ENCODE measurements around the gene BORCS6. TPM values are rescaled to one million over a fixed set of nuclear protein-coding genes. Genes with fewer than 3 reads are reported as not detected.

BORCS6 gene
- total RNA-seq, 1 experiment from 2014 or later, result 6.4 TPM

DNA sequence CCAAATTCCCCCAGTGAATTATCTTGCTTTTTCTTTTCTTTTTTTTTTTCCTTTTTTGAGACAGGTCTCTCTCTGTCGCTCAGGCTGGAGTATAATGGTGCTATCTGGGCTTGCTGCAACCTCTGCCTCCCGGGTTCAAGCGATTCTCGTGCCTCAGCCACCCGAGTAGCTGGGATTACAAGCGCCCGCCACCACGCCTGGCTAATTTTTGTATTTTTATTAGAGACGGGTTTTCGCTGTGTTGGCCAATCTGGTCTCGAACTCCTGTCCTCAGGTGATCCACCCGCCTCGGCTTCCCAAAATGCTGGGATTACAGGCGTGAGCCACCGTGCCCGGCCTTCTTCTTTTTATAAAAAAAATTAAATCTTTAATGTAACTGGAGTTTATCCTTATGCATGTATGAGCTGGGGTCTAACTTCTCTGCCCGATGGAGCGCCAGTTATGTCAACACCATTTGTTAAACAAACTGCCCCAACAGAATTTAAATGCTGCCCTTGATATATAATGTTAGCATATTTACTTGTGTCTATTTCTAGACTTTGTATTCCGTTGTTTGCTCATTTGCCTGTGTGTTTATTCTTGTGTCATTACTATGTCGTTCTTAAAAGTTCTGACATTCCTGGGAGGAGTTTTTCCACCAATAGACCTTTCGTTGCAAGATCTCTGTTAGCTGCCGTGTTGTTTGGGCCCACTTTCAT lies 20.9 kb upstream of the BORCS6 start:
- DNase-seq (ENCODE audit: low read depth, low spot score), result no peak
- Histone ChIP-seq H3K36me3 (ENCODE audit: control insufficient read depth in 1 of 2, insufficient read depth in 2 of 2, low read length in 2 of 2) (peaks cover 11 to 22% of the 10 kb centered on the region in 2 experiments; a peak in 3 of 4 replicates), H3K9me3 (ENCODE audit: control insufficient read depth in 1 of 2, insufficient read depth in 1 of 2, low read depth in 1 of 2, low read length in 2 of 2) (no peaks in the 10 kb centered on the region), H3K4me2 (ENCODE audit: low read length) (peak overlapping the region; percentile 82), H3K9ac (ENCODE audit: low read length) (peak overlapping the region; percentile 96), H3K4me3 (replicated peaks in 1 of 2; ENCODE audit: low read depth in 1 of 2, low read length in 2 of 2) (peak overlapping the region; percentile 78 to 95), H3K9me2 (ENCODE audit: insufficient read depth) (no peaks in the 10 kb centered on the region), H2AFZ (ENCODE audit: low read depth, low read length, poor library complexity, severe bottlenecking) (peak overlapping the region; percentile 59), H3K79me2 (ENCODE audit: insufficient read depth, low read length) (peaks cover 43% of the 10 kb centered on the region), H3K4me1 (ENCODE audit: control insufficient read depth in 1 of 2, insufficient read depth in 2 of 2, low read length in 2 of 2) (peaks cover 25 to 58% of the 10 kb centered on the region in 2 experiments; a peak in 3 of 4 replicates), H3K27me3 (ENCODE audit: insufficient read depth, low read length) (no peaks in the 10 kb centered on the region), H4K20me1 (ENCODE audit: insufficient read depth) (peaks cover 3% of the 10 kb centered on the region; the same call in 1 of the 2 replicates), H3K27ac (ENCODE audit: low read depth, low read length) (peak overlapping the region; percentile 92)
- ChIA-PET RAD21 (ENCODE audit: low non-redundant PET in 1 of 2, low total read pairs in 2 of 2, uncharacterized antibody in 2 of 2, unreplicated experiment in 2 of 2) (no interaction called here), CTCF (interaction anchor here (1.2 to 1.6 kb wide), 2 partner anchors 91 to 131 kb away, joined by 3 to 5 read pairs; no protein-coding TSS in a partner anchor), POLR2A (interaction anchor here (0.7 to 5.2 kb wide), 14 partner anchors 8 to 225 kb away, joined by 4 to 57 read pairs (median 8); partner anchors contain the start of genes BORCS6, CTC1, NDEL1 and SLC25A35)
- no TSS peak for BruUV-seq (replicated peaks)
- TF ChIP-seq FOSL1 (IDR thresholded peaks at IDR 0.05; ENCODE audit: low read depth) (no peak), RAD21 (IDR thresholded peaks at IDR 0.05; ENCODE audit: low read depth) (no peak), SRF (IDR thresholded peaks at IDR 0.05; ENCODE audit: low read depth) (peak; percentile 67; the same call in 1 of the 2 replicates)
- ATAC-seq, result no peak
- intact Hi-C loops (cut with micrococcal nuclease), result no loop called here

DNA sequence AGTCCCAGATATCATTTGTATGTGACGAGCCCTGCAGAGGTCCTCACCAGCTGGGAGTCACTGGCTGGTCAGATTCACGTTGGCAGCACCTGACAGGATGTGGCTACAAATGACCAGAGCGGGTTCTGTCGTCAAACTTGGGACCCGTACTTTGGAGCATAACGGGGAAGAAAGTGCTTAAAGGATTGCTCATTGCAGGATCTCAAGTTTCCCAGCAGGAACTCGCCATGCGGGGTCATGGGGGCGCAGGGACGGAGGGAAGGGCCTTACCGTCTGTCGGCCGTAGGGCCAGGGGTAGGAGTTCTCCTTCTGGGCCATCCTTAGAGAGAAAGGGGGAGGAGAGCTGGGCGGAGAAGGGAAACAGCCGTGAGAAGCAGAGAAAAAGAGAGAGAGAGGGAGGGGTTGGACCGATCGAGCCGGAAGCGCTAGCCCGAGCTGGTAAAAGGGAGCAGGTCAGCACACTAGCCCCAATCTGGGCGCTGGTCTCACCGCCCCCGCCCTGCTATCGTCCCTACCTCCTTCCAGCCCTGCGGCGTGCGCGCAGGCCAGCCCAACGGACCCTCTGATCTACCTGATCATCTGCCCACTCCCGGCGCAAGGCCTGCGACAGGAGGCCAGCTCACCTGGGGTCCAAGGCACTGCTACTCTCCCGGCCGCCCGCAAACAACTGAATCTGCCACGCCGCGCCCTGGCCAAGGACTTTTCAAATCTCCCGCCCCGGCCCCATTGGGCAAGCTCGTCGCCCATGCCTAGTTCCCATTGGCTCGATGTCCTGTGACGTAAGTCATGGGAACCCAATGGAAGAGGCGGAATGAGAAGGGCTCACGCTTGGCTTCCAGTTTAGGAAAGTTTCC lies 20.2 kb upstream of the BORCS6 start, which contains the start of gene AURKB:
TSS of gene AURKB (minus strand) at position 669 of the 854 bp plus-strand sequence. CDS start at position 318, 351 bp downstream.
- Histone ChIP-seq H3K27me3 (ENCODE audit: insufficient read depth, low read length) (no peaks in the 10 kb centered on the region), H3K4me1 (ENCODE audit: control insufficient read depth in 1 of 2, insufficient read depth in 2 of 2, low read length in 2 of 2) (peaks cover 25 to 53% of the 10 kb centered on the region in 2 experiments; a peak in 3 of 4 replicates), H3K27ac (ENCODE audit: low read depth, low read length) (peak within 1 kb of the TSS; percentile 92), H3K36me3 (ENCODE audit: control insufficient read depth in 1 of 2, insufficient read depth in 2 of 2, low read length in 2 of 2) (peaks cover 14 to 27% of the 10 kb centered on the region in 2 experiments; a peak in 3 of 4 replicates), H3K4me3 (replicated peaks in 1 of 2; ENCODE audit: low read depth in 1 of 2, low read length in 2 of 2) (peak within 1 kb of the TSS; percentile 78 to 95), H3K9me3 (ENCODE audit: control insufficient read depth in 1 of 2, insufficient read depth in 1 of 2, low read depth in 1 of 2, low read length in 2 of 2) (no peaks in the 10 kb centered on the region), H3K9ac (ENCODE audit: low read length) (peak within 1 kb of the TSS; percentile 96), H3K9me2 (ENCODE audit: insufficient read depth) (no peaks in the 10 kb centered on the region), H4K20me1 (ENCODE audit: insufficient read depth) (peaks cover 3% of the 10 kb centered on the region; the same call in 1 of the 2 replicates), H3K79me2 (ENCODE audit: insufficient read depth, low read length) (peaks cover 46% of the 10 kb centered on the region), H3K4me2 (ENCODE audit: low read length) (peak within 1 kb of the TSS; percentile 82), H2AFZ (ENCODE audit: low read depth, low read length, poor library complexity, severe bottlenecking) (peak within 1 kb of the TSS; percentile 59)
- ChIA-PET CTCF (interaction anchor here (1.0 to 1.6 kb wide), 3 partner anchors 24 to 130 kb away, joined by 3 to 5 read pairs (median 3); no protein-coding TSS in a partner anchor), POLR2A (interaction anchor here (0.7 to 5.2 kb wide), 14 partner anchors 9 to 226 kb away, joined by 4 to 57 read pairs (median 8); partner anchors contain the start of genes BORCS6, CTC1, NDEL1 and SLC25A35), RAD21 (ENCODE audit: low non-redundant PET in 1 of 2, low total read pairs in 2 of 2, uncharacterized antibody in 2 of 2, unreplicated experiment in 2 of 2) (no interaction called here)
- BruUV-seq (replicated peaks), result TSS peak; percentile 90
- peak; percentile 77 for ATAC-seq
- intact Hi-C loops (cut with micrococcal nuclease), result no loop called here
- DNase-seq (ENCODE audit: low read depth, low spot score), result peak; percentile 92
- TF ChIP-seq EZH2phosphoT487 (IDR thresholded peaks at IDR 0.05; ENCODE audit: borderline replicate concordance) (no peak), ELF1 (IDR thresholded peaks at IDR 0.05; ENCODE audit: borderline replicate concordance, low read depth) (no peak), POLR2AphosphoS5 (IDR thresholded peaks at IDR 0.05; ENCODE audit: low read depth, low read length) (peak; percentile 92), YY1 (IDR thresholded peaks at IDR 0.05; ENCODE audit: extremely low read depth, insufficient replicate concordance, low read depth, low read length) (no peak), ZFX (IDR thresholded peaks at IDR 0.05) (peak; percentile 75; the same call in 1 of the 2 replicates), SP1 (IDR thresholded peaks at IDR 0.05; ENCODE audit: low read depth) (peak; percentile 70), CEBPB (IDR thresholded peaks at IDR 0.05; ENCODE audit: low read depth) (no peak), ZNF274 (IDR thresholded peaks at IDR 0.05; ENCODE audit: low read depth, low read length) (no peak), EZH2 (IDR thresholded peaks at IDR 0.05) (no peak), CBX3 (IDR thresholded peaks at IDR 0.05; ENCODE audit: low read depth) (no peak), POLR2A (IDR thresholded peaks at IDR 0.05; ENCODE audit: borderline replicate concordance, extremely low read depth, insufficient read depth, insufficient read length) (peak; percentile 92)
- TF ChIP-seq, protein P1, sequence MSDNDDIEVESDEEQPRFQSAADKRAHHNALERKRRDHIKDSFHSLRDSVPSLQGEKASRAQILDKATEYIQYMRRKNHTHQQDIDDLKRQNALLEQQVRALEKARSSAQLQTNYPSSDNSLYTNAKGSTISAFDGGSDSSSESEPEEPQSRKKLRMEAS (IDR thresholded peaks at IDR 0.05), result peak; percentile 97
- TF ChIP-seq, protein P2, sequence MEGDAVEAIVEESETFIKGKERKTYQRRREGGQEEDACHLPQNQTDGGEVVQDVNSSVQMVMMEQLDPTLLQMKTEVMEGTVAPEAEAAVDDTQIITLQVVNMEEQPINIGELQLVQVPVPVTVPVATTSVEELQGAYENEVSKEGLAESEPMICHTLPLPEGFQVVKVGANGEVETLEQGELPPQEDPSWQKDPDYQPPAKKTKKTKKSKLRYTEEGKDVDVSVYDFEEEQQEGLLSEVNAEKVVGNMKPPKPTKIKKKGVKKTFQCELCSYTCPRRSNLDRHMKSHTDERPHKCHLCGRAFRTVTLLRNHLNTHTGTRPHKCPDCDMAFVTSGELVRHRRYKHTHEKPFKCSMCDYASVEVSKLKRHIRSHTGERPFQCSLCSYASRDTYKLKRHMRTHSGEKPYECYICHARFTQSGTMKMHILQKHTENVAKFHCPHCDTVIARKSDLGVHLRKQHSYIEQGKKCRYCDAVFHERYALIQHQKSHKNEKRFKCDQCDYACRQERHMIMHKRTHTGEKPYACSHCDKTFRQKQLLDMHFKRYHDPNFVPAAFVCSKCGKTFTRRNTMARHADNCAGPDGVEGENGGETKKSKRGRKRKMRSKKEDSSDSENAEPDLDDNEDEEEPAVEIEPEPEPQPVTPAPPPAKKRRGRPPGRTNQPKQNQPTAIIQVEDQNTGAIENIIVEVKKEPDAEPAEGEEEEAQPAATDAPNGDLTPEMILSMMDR (IDR thresholded peaks at IDR 0.05 in 2 of 3, conservative IDR thresholded peaks at IDR 0.05 in 1 of 3; ENCODE audit: borderline replicate concordance in 1 of 3, insufficient read depth in 1 of 3, low read depth in 2 of 3, low read length in 2 of 3), result no peak
